HCT116 (cell line): ENCODE data around the gene NHSL1. TPM values are rescaled to one million over a fixed set of nuclear protein-coding genes. Genes with fewer than 3 reads are reported as not detected.

Source experiments
- ATAC-seq: fragments of 200-7000 bp; cut with Tn5 transposase; 2 replicates; pipeline ENCODE4 v1.9.1; 2020; ENCODE audit warnings: mild to moderate bottlenecking, moderate library complexity
- BruUV-seq: library from RNA; stranded (reverse); fragments of 400-500 nt; replicated peaks from 2 replicates; lab custom pipeline; 2021; lab: Mats Ljungman, UMichigan
- CTCF ChIA-PET: fragments of 300-600 bp; sonication (Branson Sonifier 250); formaldehyde crosslinking; loops from one replicate; lab custom pipeline; 2021; ENCODE audit warnings: antibody characterized with exemption; lab: Charles Lee
- POLR2A ChIA-PET: fragments of 300-600, 350-600 bp; sonication (Branson Sonifier 250); formaldehyde crosslinking; loops from one replicate; lab custom pipeline; 2021; ENCODE audit warnings: antibody characterized with exemption; lab: Charles Lee
- RAD21 ChIA-PET, 2 experiments: fragments of 300-600 bp; sonication (Branson Sonifier 250); formaldehyde crosslinking; loops; one replicate each; lab custom pipeline; 2023; ENCODE audit warnings: low total read pairs in 2 of 2; ENCODE audit not compliant: uncharacterized antibody in 2 of 2, unreplicated experiment in 2 of 2, low non-redundant PET in 1 of 2; lab: Charles Lee
- DNase-seq: peaks from one replicate; pipeline ENCODE4 v3.0.0-alpha.2; 2010; ENCODE audit warnings: low read depth, low spot score
- H2AFZ ChIP-seq: fragments of 200-600 bp; shearing (Covaris generic), sonication (generic); 2 replicates; pipeline ENCODE4 v1.6.1; 2017; ENCODE audit warnings: low read depth, mixed run types, mixed read lengths, antibody characterized with exemption, low read length; ENCODE audit not compliant: poor library complexity, severe bottlenecking
- H3K27ac ChIP-seq: 2 replicates; pipeline ENCODE4 v1.5.1; 2012; ENCODE audit warnings: low read depth, low read length
- H3K27me3 ChIP-seq: fragments of 200-600 bp; sonication (generic); 2 replicates; pipeline ENCODE4 v1.6.1; 2016; ENCODE audit warnings: mixed run types, low read length, mixed read lengths; ENCODE audit not compliant: insufficient read depth
- H3K36me3 ChIP-seq, 2 experiments: fragments of 200-500 bp in 1 of 2; fragments of 200-600 bp in 1 of 2; sonication (Bioruptor generic) in 1 of 2; sonication (generic) in 1 of 2; 2 replicates each; pipeline versions ENCODE4 v1.5.1 to v1.6.1; 2014 to 2016; ENCODE audit warnings: low read length in 2 of 2, inconsistent platforms in 1 of 2, mixed read lengths in 1 of 2, mixed run types in 1 of 2; ENCODE audit not compliant: insufficient read depth in 2 of 2, control insufficient read depth in 1 of 2
- H3K4me1 ChIP-seq, 2 experiments: fragments of 200-600 bp in 1 of 2; sonication (generic) in 1 of 2; 2 replicates each; pipeline versions ENCODE4 v1.5.1 to v1.6.1; 2012 to 2017; ENCODE audit warnings: low read length in 2 of 2, inconsistent platforms in 1 of 2, mild to moderate bottlenecking in 1 of 2, mixed read lengths in 1 of 2, mixed run types in 1 of 2, moderate library complexity in 1 of 2; ENCODE audit not compliant: insufficient read depth in 2 of 2, control insufficient read depth in 1 of 2
- H3K4me2 ChIP-seq: fragments of 200-600 bp; sonication (generic); 2 replicates; pipeline ENCODE4 v1.6.1; 2017; ENCODE audit warnings: mixed run types, low read length, mixed read lengths
- H3K4me3 ChIP-seq, 2 experiments: fragments of 200-600 bp in 1 of 2; sonication (generic) in 1 of 2; replicated peaks in 1 of 2; 2 replicates each; pipeline ENCODE4 v1.5.1; 2011 to 2016; ENCODE audit warnings: low read length in 2 of 2, control low read depth in 1 of 2, low read depth in 1 of 2, mild to moderate bottlenecking in 1 of 2, mixed read lengths in 1 of 2, mixed run types in 1 of 2
- H3K79me2 ChIP-seq: fragments of 200-600 bp; sonication (generic); 2 replicates; pipeline ENCODE4 v1.6.1; 2017; ENCODE audit warnings: mild to moderate bottlenecking, mixed run types, low read length, moderate library complexity, mixed read lengths; ENCODE audit not compliant: insufficient read depth
- H3K9ac ChIP-seq: fragments of 200-600 bp; sonication (generic); 2 replicates; pipeline ENCODE4 v1.6.1; 2016; ENCODE audit warnings: low read length, mixed read lengths
- H3K9me2 ChIP-seq: fragments of 200-600 bp; sonication (generic), shearing (Covaris generic); 2 replicates; pipeline ENCODE4 v1.6.1; 2017; ENCODE audit warnings: mixed run types, mild to moderate bottlenecking, moderate library complexity; ENCODE audit not compliant: insufficient read depth
- H3K9me3 ChIP-seq, 2 experiments: fragments of 200-500 bp in 1 of 2; fragments of 200-600 bp in 1 of 2; sonication (Bioruptor generic) in 1 of 2; sonication (generic) in 1 of 2; 2 replicates each; pipeline ENCODE4 v1.6.1; 2014 to 2017; ENCODE audit warnings: low read length in 2 of 2, mixed read lengths in 2 of 2, inconsistent platforms in 1 of 2, low read depth in 1 of 2, mild to moderate bottlenecking in 1 of 2, mixed run types in 1 of 2, moderate library complexity in 1 of 2; ENCODE audit not compliant: control insufficient read depth in 1 of 2, insufficient read depth in 1 of 2
- H4K20me1 ChIP-seq: fragments of 200-600 bp; sonication (generic), shearing (Covaris generic); 2 replicates; pipeline ENCODE4 v1.6.1; 2017; ENCODE audit warnings: mixed run types, mild to moderate bottlenecking, moderate library complexity; ENCODE audit not compliant: insufficient read depth
- ATF3 ChIP-seq: IDR thresholded peaks from 2 replicates; pipeline ENCODE4 v1.6.1; 2012
- CBX3 ChIP-seq: IDR thresholded peaks from 2 replicates; pipeline ENCODE4 v1.6.1; 2012; ENCODE audit warnings: low read depth
- CEBPB ChIP-seq: IDR thresholded peaks from 2 replicates; pipeline ENCODE4 v1.6.1; 2012; ENCODE audit warnings: low read depth
- CTCF ChIP-seq, 3 experiments: fragments of 200-600 bp in 1 of 3; sonication (generic) in 1 of 3; IDR thresholded peaks in 2 of 3; conservative IDR thresholded peaks in 1 of 3; 2 replicates each; pipeline ENCODE4 v1.5.1; 2012 to 2017; ENCODE audit warnings: low read depth in 2 of 3, low read length in 2 of 3, antibody characterized with exemption in 1 of 3, borderline replicate concordance in 1 of 3, control low read depth in 1 of 3, mild to moderate bottlenecking in 1 of 3, mixed read lengths in 1 of 3, mixed run types in 1 of 3, moderate library complexity in 1 of 3; ENCODE audit not compliant: insufficient read depth in 1 of 3
- EGR1 ChIP-seq: IDR thresholded peaks from 2 replicates; pipeline ENCODE4 v1.6.1; 2012; ENCODE audit warnings: low read depth
- ELF1 ChIP-seq: IDR thresholded peaks from 2 replicates; pipeline ENCODE4 v1.6.1; 2012; ENCODE audit warnings: low read depth, borderline replicate concordance
- EZH2phosphoT487 ChIP-seq: fragments of 200-600 bp; IDR thresholded peaks from 2 replicates; pipeline ENCODE4 v1.6.1; 2018; ENCODE audit warnings: antibody characterized with exemption, borderline replicate concordance
- JUND ChIP-seq: IDR thresholded peaks from 2 replicates; pipeline ENCODE4 v1.6.1; 2012
- POLR2A ChIP-seq: IDR thresholded peaks from 2 replicates; pipeline ENCODE4 v1.7.0; 2011; ENCODE audit warnings: borderline replicate concordance; ENCODE audit not compliant: insufficient read depth, insufficient read length; ENCODE audit errors: extremely low read depth
- POLR2AphosphoS5 ChIP-seq: IDR thresholded peaks from 2 replicates; pipeline ENCODE4 v1.6.1; 2011; ENCODE audit warnings: mild to moderate bottlenecking, low read depth, low read length, moderate library complexity
- RAD21 ChIP-seq: IDR thresholded peaks from 2 replicates; pipeline ENCODE4 v1.6.1; 2012; ENCODE audit warnings: low read depth, mild to moderate bottlenecking
- SRF ChIP-seq: IDR thresholded peaks from 2 replicates; pipeline ENCODE4 v1.6.1; 2012; ENCODE audit warnings: low read depth
- YY1 ChIP-seq: IDR thresholded peaks from 2 replicates; pipeline ENCODE4 v1.6.1; 2011; ENCODE audit warnings: low read length, low read depth, moderate library complexity, mild to moderate bottlenecking; ENCODE audit not compliant: insufficient replicate concordance; ENCODE audit errors: extremely low read depth
- ZFX ChIP-seq: fragments of 450-650 bp; IDR thresholded peaks from 2 replicates; pipeline ENCODE4 v1.6.1; 2017
- intact Hi-C: fragments of 100-400 bp; cut with micrococcal nuclease; formaldehyde crosslinking; loops from 2 replicates; pipeline ENCODE4 v1.10.0; 2022
- total RNA-seq: library from RNA; stranded (reverse); gene quantifications from one replicate; pipeline ENCODE4 v1.2.1, GENCODE V29; 2021; ENCODE audit not compliant: unreplicated experiment
- TF ChIP-seq, protein P1 (sequence below): IDR thresholded peaks from 2 replicates; pipeline ENCODE4 v1.6.1; 2011; ENCODE audit warnings: mild to moderate bottlenecking, low read length, moderate library complexity; ENCODE audit not compliant: insufficient replicate concordance; ENCODE audit errors: extremely low read depth

Gene NHSL1
- total RNA-seq, 1 experiment from 2014 or later = 15.4 TPM

GRCh38 chr6:138503881-138504680 lies 4.8 kb upstream of the NHSL1 start (continued):
- TF ChIP-seq CEBPB = no peak
- no peak for TF ChIP-seq SRF
- TF ChIP-seq YY1 = no peak
- TF ChIP-seq RAD21 = no peak
- TF ChIP-seq CBX3 = no peak

- CTCF ChIA-PET = no interaction called here
- POLR2A ChIA-PET = no interaction called here
- intact Hi-C loops = no loop called here
Observed at GRCh38 chr6:138502546-138502945, 3.3 kb upstream of the NHSL1 start.

More at GRCh38 chr6:138502546-138502945, 3.3 kb upstream of the NHSL1 start:
- no peak overlapping the region for H3K27ac ChIP-seq
- H3K4me1 ChIP-seq = peaks cover 5 to 11% of the 10 kb centered on the region in 2 experiments; a peak in 2 of 4 replicates
- no peak overlapping the region for H3K4me3 ChIP-seq
- no peak overlapping the region for H3K4me2 ChIP-seq
- ATAC-seq (no peak), DNase-seq (no peak)
- no peak overlapping the region for H2AFZ ChIP-seq
- H3K9ac ChIP-seq = no peak overlapping the region
- H3K36me3 ChIP-seq = no peaks in the 10 kb centered on the region
- no peaks in the 10 kb centered on the region for H4K20me1 ChIP-seq
- BruUV-seq = no TSS peak
- no peaks in the 10 kb centered on the region for H3K9me2 ChIP-seq
- no peaks in the 10 kb centered on the region for H3K9me3 ChIP-seq
- H3K79me2 ChIP-seq = no peaks in the 10 kb centered on the region
- H3K27me3 ChIP-seq = no peaks in the 10 kb centered on the region
- TF ChIP-seq RAD21 (no peak), POLR2AphosphoS5 (no peak), EZH2phosphoT487 (no peak), EGR1 (no peak), CTCF (IDR thresholded peaks at IDR 0.05 in 2 of 3, conservative IDR thresholded peaks at IDR 0.05 in 1 of 3; ENCODE audit: borderline replicate concordance in 1 of 3, insufficient read depth in 1 of 3, low read depth in 2 of 3, low read length in 2 of 3) (no peak), SRF (no peak), JUND (no peak), ATF3 (no peak), CEBPB (no peak), POLR2A (no peak), ZFX (no peak), ELF1 (no peak)
- TF ChIP-seq, protein P1, sequence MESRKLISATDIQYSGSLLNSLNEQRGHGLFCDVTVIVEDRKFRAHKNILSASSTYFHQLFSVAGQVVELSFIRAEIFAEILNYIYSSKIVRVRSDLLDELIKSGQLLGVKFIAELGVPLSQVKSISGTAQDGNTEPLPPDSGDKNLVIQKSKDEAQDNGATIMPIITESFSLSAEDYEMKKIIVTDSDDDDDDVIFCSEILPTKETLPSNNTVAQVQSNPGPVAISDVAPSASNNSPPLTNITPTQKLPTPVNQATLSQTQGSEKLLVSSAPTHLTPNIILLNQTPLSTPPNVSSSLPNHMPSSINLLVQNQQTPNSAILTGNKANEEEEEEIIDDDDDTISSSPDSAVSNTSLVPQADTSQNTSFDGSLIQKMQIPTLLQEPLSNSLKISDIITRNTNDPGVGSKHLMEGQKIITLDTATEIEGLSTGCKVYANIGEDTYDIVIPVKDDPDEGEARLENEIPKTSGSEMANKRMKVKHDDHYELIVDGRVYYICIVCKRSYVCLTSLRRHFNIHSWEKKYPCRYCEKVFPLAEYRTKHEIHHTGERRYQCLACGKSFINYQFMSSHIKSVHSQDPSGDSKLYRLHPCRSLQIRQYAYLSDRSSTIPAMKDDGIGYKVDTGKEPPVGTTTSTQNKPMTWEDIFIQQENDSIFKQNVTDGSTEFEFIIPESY = no peak
- RAD21 ChIA-PET = no interaction called here
